Endothelial cell of umbilical vein (primary cell): Measurements from ENCODE around the gene SNORC. TPM values are rescaled to one million over a fixed set of nuclear protein-coding genes. Genes with fewer than 3 reads are reported as not detected.

ENCODE experiments used
- BruUV-seq: library from RNA; stranded (reverse); fragments of 400-500 nt; replicated peaks from 2 replicates; lab custom pipeline; 2021; lab: Mats Ljungman, UMichigan
- CTCF ChIA-PET: fragments of 300-600, 350-600 bp; sonication (Branson Sonifier 250); formaldehyde crosslinking; loops from one replicate; lab custom pipeline; 2021; ENCODE audit warnings: antibody characterized with exemption, inconsistent platforms; lab: Charles Lee
- POLR2A ChIA-PET: fragments of 300-600, 350-600 bp; sonication (Branson Sonifier 250); formaldehyde crosslinking; loops from one replicate; lab custom pipeline; 2021; ENCODE audit warnings: antibody characterized with exemption, inconsistent platforms; lab: Charles Lee
- DNase-seq: peaks from one replicate; pipeline ENCODE4 v3.0.0-alpha.2; 2011; ENCODE audit warnings: low read depth, low spot score
- FAIRE-seq: peaks from 2 replicates; lab custom pipeline; 2011; peaks lifted over from hg19 to GRCh38; lab: Jason Lieb, UNC
- H2AFZ ChIP-seq: 2 replicates; pipeline ENCODE4 v1.6.0; 2012; ENCODE audit warnings: low read depth, low read length, control low read depth, inconsistent platforms
- H3K27ac ChIP-seq: 2 replicates; pipeline ENCODE4 v1.5.1; 2011; ENCODE audit warnings: low read depth, mild to moderate bottlenecking, control low read depth, low read length, moderate library complexity; ENCODE audit not compliant: insufficient read depth
- H3K27me3 ChIP-seq, 2 experiments: 2 replicates each; pipeline versions ENCODE4 v1.6.0 to v1.6.1; 2011; ENCODE audit warnings: low read length in 2 of 2, mixed read lengths in 1 of 2; ENCODE audit not compliant: control insufficient read depth in 2 of 2, insufficient read depth in 2 of 2
- H3K36me3 ChIP-seq, 2 experiments: 2 replicates in 1 of 2; 3 replicates in 1 of 2; pipeline ENCODE4 v1.5.1; 2011; ENCODE audit warnings: low read length in 2 of 2, mild to moderate bottlenecking in 1 of 2, moderate library complexity in 1 of 2; ENCODE audit not compliant: control insufficient read depth in 2 of 2, insufficient read depth in 2 of 2; ENCODE audit errors: extremely low read depth in 1 of 2
- H3K4me1 ChIP-seq: 3 replicates; pipeline ENCODE4 v1.5.1; 2011; ENCODE audit warnings: mild to moderate bottlenecking, low read length; ENCODE audit not compliant: control insufficient read depth, insufficient read depth; ENCODE audit errors: extremely low read depth
- H3K4me2 ChIP-seq: 2 replicates; pipeline ENCODE4 v1.6.1; 2011; ENCODE audit warnings: low read length, control low read depth, mixed read lengths; ENCODE audit not compliant: insufficient read depth
- H3K4me3 ChIP-seq, 3 experiments: fragments of 200-600 bp in 1 of 3; sonication (generic), shearing (Covaris generic) in 1 of 3; replicated peaks in 1 of 3; 2 replicates each; pipeline ENCODE4 v1.5.1; 2011 to 2016; ENCODE audit warnings: control low read depth in 3 of 3, low read length in 3 of 3, mild to moderate bottlenecking in 2 of 3, inconsistent platforms in 1 of 3, low read depth in 1 of 3, moderate library complexity in 1 of 3; ENCODE audit not compliant: insufficient read depth in 1 of 3
- H3K79me2 ChIP-seq: 2 replicates; pipeline ENCODE4 v1.6.0; 2012; ENCODE audit warnings: low read length, inconsistent platforms; ENCODE audit not compliant: control insufficient read depth, insufficient read depth
- H3K9ac ChIP-seq: replicated peaks from 2 replicates; pipeline ENCODE3; 2011; ENCODE audit warnings: low read length, control low read depth; ENCODE audit not compliant: insufficient read depth; ENCODE audit errors: extremely low read depth
- H3K9me1 ChIP-seq: replicated peaks from 3 replicates; pipeline ENCODE4 v1.6.0; 2011; ENCODE audit warnings: mild to moderate bottlenecking, low read length; ENCODE audit not compliant: control insufficient read depth, insufficient read depth; ENCODE audit errors: extremely low read depth
- H3K9me3 ChIP-seq: replicated peaks from 2 replicates; pipeline ENCODE4 v1.5.1; 2012; ENCODE audit warnings: low read length, inconsistent platforms; ENCODE audit not compliant: control insufficient read depth, insufficient read depth
- H4K20me1 ChIP-seq: replicated peaks from 2 replicates; pipeline ENCODE3; 2011; ENCODE audit warnings: mild to moderate bottlenecking, low read length; ENCODE audit not compliant: control insufficient read depth, insufficient read depth; ENCODE audit errors: extremely low read depth
- EZH2 ChIP-seq: IDR thresholded peaks from 2 replicates; pipeline ENCODE4 v1.6.1; 2012; ENCODE audit warnings: borderline replicate concordance, low read depth, mild to moderate bottlenecking, moderate library complexity, low read length, inconsistent platforms; ENCODE audit not compliant: severe bottlenecking
- FOS ChIP-seq: IDR thresholded peaks from 2 replicates; pipeline ENCODE4 v1.6.1; 2011; ENCODE audit warnings: mild to moderate bottlenecking, low read length, moderate library complexity, borderline replicate concordance; ENCODE audit not compliant: insufficient read depth
- GATA2 ChIP-seq: IDR thresholded peaks from 2 replicates; pipeline ENCODE4 v1.7.0; 2011; ENCODE audit warnings: low read depth, mild to moderate bottlenecking, moderate library complexity, mixed read lengths, low read length; ENCODE audit not compliant: insufficient read length, insufficient read depth
- JUN ChIP-seq: IDR thresholded peaks from 2 replicates; pipeline ENCODE4 v1.6.1; 2011; ENCODE audit warnings: borderline replicate concordance, low read depth; ENCODE audit not compliant: insufficient read length, insufficient read depth
- MYC ChIP-seq: IDR thresholded peaks from one replicate; pipeline ENCODE4 v1.6.1; 2011; ENCODE audit warnings: mild to moderate bottlenecking, low read depth, low read length
- POLR2A ChIP-seq: IDR thresholded peaks from 2 replicates; pipeline ENCODE4 v1.6.1; 2012; ENCODE audit warnings: low read depth, mild to moderate bottlenecking, control low read depth, low read length
- POLR2AphosphoS5 ChIP-seq: IDR thresholded peaks from 2 replicates; pipeline ENCODE4 v1.6.1; 2012; ENCODE audit warnings: low read depth, mild to moderate bottlenecking, control low read depth, low read length, moderate library complexity; ENCODE audit not compliant: insufficient read depth
- dilution Hi-C: fragments of 300-500 bp; cut with MboI; formaldehyde crosslinking; loops from one replicate; pipeline ENCODE4 v1.15.0; 2019; ENCODE audit warnings: low sequenced_read_pairs; ENCODE audit not compliant: extremely low pct_ligation_motif_present
- intact Hi-C: fragments of 100-400 bp; cut with micrococcal nuclease; formaldehyde crosslinking; loops from one replicate; pipeline ENCODE4 v1.10.0; 2022
- polyA plus RNA-seq, 4 experiments: library from polyadenylated mRNA; depleted of rRNA in 3 of 4; stranded (reverse) in 3 of 4; unstranded in 1 of 4; fragments of >200 nt; gene quantifications; 2 replicates each; pipeline versions ENCODE4 v1.2.1 to v1.2.3, GENCODE V29; 2011 to 2012; ENCODE audit warnings: missing spikeins in 1 of 4
- total RNA-seq: library from RNA; stranded (reverse); gene quantifications from 2 replicates; pipeline ENCODE4 v1.2.3, GENCODE V29; 2021
- TF ChIP-seq, protein P1 (sequence below), 2 donors: IDR thresholded peaks; 1 replicate in 1 of 2; 2 replicates in 1 of 2; pipeline ENCODE4 v1.5.1; 2011; ENCODE audit warnings: low read length in 2 of 2, mild to moderate bottlenecking in 2 of 2, moderate library complexity in 2 of 2, control low read depth in 1 of 2, inconsistent platforms in 1 of 2, low read depth in 1 of 2; ENCODE audit not compliant: insufficient read depth in 1 of 2; ENCODE audit errors: extremely low read depth in 1 of 2
- TF ChIP-seq, protein P2 (sequence below): IDR thresholded peaks from 2 replicates; pipeline ENCODE4 v1.6.1; 2011; ENCODE audit not compliant: insufficient read depth, insufficient read length

Gene SNORC
- total and polyA plus RNA-seq, 2 donors (not counting 3 experiments of a cell fraction or from before 2014, with no cell fraction given): 1.4 to 4.0 TPM

DNA sequence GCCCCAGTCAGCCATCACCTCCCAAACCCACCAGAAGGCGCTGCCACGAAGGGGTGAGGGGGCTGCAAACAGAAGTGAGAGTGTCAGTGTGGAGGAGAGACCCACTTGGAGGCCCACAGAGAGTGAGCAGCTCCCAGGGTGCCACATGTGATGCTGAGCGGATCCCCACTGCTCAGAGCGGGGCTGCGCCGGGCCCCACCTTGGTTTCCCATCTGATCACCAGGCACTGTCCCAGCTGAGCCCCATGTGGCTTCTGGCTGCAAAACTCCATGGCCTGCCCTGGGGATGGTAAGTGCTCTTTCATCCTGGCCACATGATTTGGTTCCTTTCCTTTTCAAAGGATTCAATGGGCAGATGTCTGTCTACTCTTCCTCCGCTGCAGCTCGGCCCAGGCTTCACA lies 23.8 kb downstream of the SNORC start:
- CTCF ChIA-PET: interaction anchor here (1.1 kb wide), 1 partner anchor 279 kb away, joined by 3 read pairs; no protein-coding TSS in a partner anchor
- Histone ChIP-seq H3K79me2 (no peaks in the 10 kb centered on the region), H2AFZ (no peak overlapping the region), H3K27ac (no peak overlapping the region), H3K36me3 (no peaks in the 10 kb centered on the region), H3K9ac (no peak overlapping the region), H3K9me1 (no peaks in the 10 kb centered on the region), H3K4me3 (no peak overlapping the region), H3K9me3 (no peaks in the 10 kb centered on the region), H3K4me1 (no peaks in the 10 kb centered on the region), H4K20me1 (no peaks in the 10 kb centered on the region), H3K4me2 (no peak overlapping the region), H3K27me3 (no peaks in the 10 kb centered on the region)
- FAIRE-seq: no peak
- POLR2A ChIA-PET: no interaction called here
- dilution Hi-C loops: no loop called here
- no TSS peak for BruUV-seq
- no peak for TF ChIP-seq GATA2
- TF ChIP-seq FOS: no peak
- TF ChIP-seq POLR2A: no peak
- TF ChIP-seq POLR2AphosphoS5: no peak
- TF ChIP-seq JUN: no peak
- no peak for TF ChIP-seq EZH2
- TF ChIP-seq, protein P1, sequence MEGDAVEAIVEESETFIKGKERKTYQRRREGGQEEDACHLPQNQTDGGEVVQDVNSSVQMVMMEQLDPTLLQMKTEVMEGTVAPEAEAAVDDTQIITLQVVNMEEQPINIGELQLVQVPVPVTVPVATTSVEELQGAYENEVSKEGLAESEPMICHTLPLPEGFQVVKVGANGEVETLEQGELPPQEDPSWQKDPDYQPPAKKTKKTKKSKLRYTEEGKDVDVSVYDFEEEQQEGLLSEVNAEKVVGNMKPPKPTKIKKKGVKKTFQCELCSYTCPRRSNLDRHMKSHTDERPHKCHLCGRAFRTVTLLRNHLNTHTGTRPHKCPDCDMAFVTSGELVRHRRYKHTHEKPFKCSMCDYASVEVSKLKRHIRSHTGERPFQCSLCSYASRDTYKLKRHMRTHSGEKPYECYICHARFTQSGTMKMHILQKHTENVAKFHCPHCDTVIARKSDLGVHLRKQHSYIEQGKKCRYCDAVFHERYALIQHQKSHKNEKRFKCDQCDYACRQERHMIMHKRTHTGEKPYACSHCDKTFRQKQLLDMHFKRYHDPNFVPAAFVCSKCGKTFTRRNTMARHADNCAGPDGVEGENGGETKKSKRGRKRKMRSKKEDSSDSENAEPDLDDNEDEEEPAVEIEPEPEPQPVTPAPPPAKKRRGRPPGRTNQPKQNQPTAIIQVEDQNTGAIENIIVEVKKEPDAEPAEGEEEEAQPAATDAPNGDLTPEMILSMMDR (IDR thresholded peaks at IDR 0.05; ENCODE audit: extremely low read depth in 1 of 2, insufficient read depth in 1 of 2, low read depth in 1 of 2, low read length in 2 of 2): no peak
- TF ChIP-seq, protein P2, sequence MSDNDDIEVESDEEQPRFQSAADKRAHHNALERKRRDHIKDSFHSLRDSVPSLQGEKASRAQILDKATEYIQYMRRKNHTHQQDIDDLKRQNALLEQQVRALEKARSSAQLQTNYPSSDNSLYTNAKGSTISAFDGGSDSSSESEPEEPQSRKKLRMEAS: no peak
- TF ChIP-seq MYC: no peak
- no peak for DNase-seq
- intact Hi-C loops: no loop called here
